HCT116 (cell line): Measurements from ENCODE around the gene COA1. TPM values are rescaled to one million over a fixed set of nuclear protein-coding genes. Genes with fewer than 3 reads are reported as not detected.

Experiments
- ATAC-seq: fragments of 200-7000 bp; cut with Tn5 transposase; 2 replicates; pipeline ENCODE4 v1.9.1; 2020; ENCODE audit warnings: mild to moderate bottlenecking, moderate library complexity
- BruUV-seq: library from RNA; stranded (reverse); fragments of 400-500 nt; replicated peaks from 2 replicates; lab custom pipeline; 2021; lab: Mats Ljungman, UMichigan
- CTCF ChIA-PET: fragments of 300-600 bp; sonication (Branson Sonifier 250); formaldehyde crosslinking; loops from one replicate; lab custom pipeline; 2021; ENCODE audit warnings: antibody characterized with exemption; lab: Charles Lee
- POLR2A ChIA-PET: fragments of 300-600, 350-600 bp; sonication (Branson Sonifier 250); formaldehyde crosslinking; loops from one replicate; lab custom pipeline; 2021; ENCODE audit warnings: antibody characterized with exemption; lab: Charles Lee
- RAD21 ChIA-PET, 2 experiments: fragments of 300-600 bp; sonication (Branson Sonifier 250); formaldehyde crosslinking; loops; one replicate each; lab custom pipeline; 2023; ENCODE audit warnings: low total read pairs in 2 of 2; ENCODE audit not compliant: uncharacterized antibody in 2 of 2, unreplicated experiment in 2 of 2, low non-redundant PET in 1 of 2; lab: Charles Lee
- DNase-seq: peaks from one replicate; pipeline ENCODE4 v3.0.0-alpha.2; 2010; ENCODE audit warnings: low read depth, low spot score
- H2AFZ ChIP-seq: fragments of 200-600 bp; shearing (Covaris generic), sonication (generic); 2 replicates; pipeline ENCODE4 v1.6.1; 2017; ENCODE audit warnings: low read depth, mixed run types, mixed read lengths, antibody characterized with exemption, low read length; ENCODE audit not compliant: poor library complexity, severe bottlenecking
- H3K27ac ChIP-seq: 2 replicates; pipeline ENCODE4 v1.5.1; 2012; ENCODE audit warnings: low read depth, low read length
- H3K27me3 ChIP-seq: fragments of 200-600 bp; sonication (generic); 2 replicates; pipeline ENCODE4 v1.6.1; 2016; ENCODE audit warnings: mixed run types, low read length, mixed read lengths; ENCODE audit not compliant: insufficient read depth
- H3K36me3 ChIP-seq, 2 experiments: fragments of 200-500 bp in 1 of 2; fragments of 200-600 bp in 1 of 2; sonication (Bioruptor generic) in 1 of 2; sonication (generic) in 1 of 2; 2 replicates each; pipeline versions ENCODE4 v1.5.1 to v1.6.1; 2014 to 2016; ENCODE audit warnings: low read length in 2 of 2, inconsistent platforms in 1 of 2, mixed read lengths in 1 of 2, mixed run types in 1 of 2; ENCODE audit not compliant: insufficient read depth in 2 of 2, control insufficient read depth in 1 of 2
- H3K4me1 ChIP-seq, 2 experiments: fragments of 200-600 bp in 1 of 2; sonication (generic) in 1 of 2; 2 replicates each; pipeline versions ENCODE4 v1.5.1 to v1.6.1; 2012 to 2017; ENCODE audit warnings: low read length in 2 of 2, inconsistent platforms in 1 of 2, mild to moderate bottlenecking in 1 of 2, mixed read lengths in 1 of 2, mixed run types in 1 of 2, moderate library complexity in 1 of 2; ENCODE audit not compliant: insufficient read depth in 2 of 2, control insufficient read depth in 1 of 2
- H3K4me2 ChIP-seq: fragments of 200-600 bp; sonication (generic); 2 replicates; pipeline ENCODE4 v1.6.1; 2017; ENCODE audit warnings: mixed run types, low read length, mixed read lengths
- H3K4me3 ChIP-seq, 2 experiments: fragments of 200-600 bp in 1 of 2; sonication (generic) in 1 of 2; replicated peaks in 1 of 2; 2 replicates each; pipeline ENCODE4 v1.5.1; 2011 to 2016; ENCODE audit warnings: low read length in 2 of 2, control low read depth in 1 of 2, low read depth in 1 of 2, mild to moderate bottlenecking in 1 of 2, mixed read lengths in 1 of 2, mixed run types in 1 of 2
- H3K79me2 ChIP-seq: fragments of 200-600 bp; sonication (generic); 2 replicates; pipeline ENCODE4 v1.6.1; 2017; ENCODE audit warnings: mild to moderate bottlenecking, mixed run types, low read length, moderate library complexity, mixed read lengths; ENCODE audit not compliant: insufficient read depth
- H3K9ac ChIP-seq: fragments of 200-600 bp; sonication (generic); 2 replicates; pipeline ENCODE4 v1.6.1; 2016; ENCODE audit warnings: low read length, mixed read lengths
- H3K9me2 ChIP-seq: fragments of 200-600 bp; sonication (generic), shearing (Covaris generic); 2 replicates; pipeline ENCODE4 v1.6.1; 2017; ENCODE audit warnings: mixed run types, mild to moderate bottlenecking, moderate library complexity; ENCODE audit not compliant: insufficient read depth
- H3K9me3 ChIP-seq, 2 experiments: fragments of 200-500 bp in 1 of 2; fragments of 200-600 bp in 1 of 2; sonication (Bioruptor generic) in 1 of 2; sonication (generic) in 1 of 2; 2 replicates each; pipeline ENCODE4 v1.6.1; 2014 to 2017; ENCODE audit warnings: low read length in 2 of 2, mixed read lengths in 2 of 2, inconsistent platforms in 1 of 2, low read depth in 1 of 2, mild to moderate bottlenecking in 1 of 2, mixed run types in 1 of 2, moderate library complexity in 1 of 2; ENCODE audit not compliant: control insufficient read depth in 1 of 2, insufficient read depth in 1 of 2
- H4K20me1 ChIP-seq: fragments of 200-600 bp; sonication (generic), shearing (Covaris generic); 2 replicates; pipeline ENCODE4 v1.6.1; 2017; ENCODE audit warnings: mixed run types, mild to moderate bottlenecking, moderate library complexity; ENCODE audit not compliant: insufficient read depth
- ATF3 ChIP-seq: IDR thresholded peaks from 2 replicates; pipeline ENCODE4 v1.6.1; 2012
- CBX3 ChIP-seq: IDR thresholded peaks from 2 replicates; pipeline ENCODE4 v1.6.1; 2012; ENCODE audit warnings: low read depth
- SP1 ChIP-seq: IDR thresholded peaks from 2 replicates; pipeline ENCODE4 v1.6.1; 2012; ENCODE audit warnings: low read depth
- YY1 ChIP-seq: IDR thresholded peaks from 2 replicates; pipeline ENCODE4 v1.6.1; 2011; ENCODE audit warnings: low read length, low read depth, moderate library complexity, mild to moderate bottlenecking; ENCODE audit not compliant: insufficient replicate concordance; ENCODE audit errors: extremely low read depth
- intact Hi-C: fragments of 100-400 bp; cut with micrococcal nuclease; formaldehyde crosslinking; loops from 2 replicates; pipeline ENCODE4 v1.10.0; 2022
- total RNA-seq: library from RNA; stranded (reverse); gene quantifications from one replicate; pipeline ENCODE4 v1.2.1, GENCODE V29; 2021; ENCODE audit not compliant: unreplicated experiment
- TF ChIP-seq, protein P1 (sequence below): IDR thresholded peaks from 2 replicates; pipeline ENCODE4 v1.6.1; 2011; ENCODE audit warnings: mild to moderate bottlenecking, low read length, moderate library complexity; ENCODE audit not compliant: insufficient replicate concordance; ENCODE audit errors: extremely low read depth

Gene COA1
- total RNA-seq, 1 experiment from 2014 or later, result 78.5 TPM

DNA sequence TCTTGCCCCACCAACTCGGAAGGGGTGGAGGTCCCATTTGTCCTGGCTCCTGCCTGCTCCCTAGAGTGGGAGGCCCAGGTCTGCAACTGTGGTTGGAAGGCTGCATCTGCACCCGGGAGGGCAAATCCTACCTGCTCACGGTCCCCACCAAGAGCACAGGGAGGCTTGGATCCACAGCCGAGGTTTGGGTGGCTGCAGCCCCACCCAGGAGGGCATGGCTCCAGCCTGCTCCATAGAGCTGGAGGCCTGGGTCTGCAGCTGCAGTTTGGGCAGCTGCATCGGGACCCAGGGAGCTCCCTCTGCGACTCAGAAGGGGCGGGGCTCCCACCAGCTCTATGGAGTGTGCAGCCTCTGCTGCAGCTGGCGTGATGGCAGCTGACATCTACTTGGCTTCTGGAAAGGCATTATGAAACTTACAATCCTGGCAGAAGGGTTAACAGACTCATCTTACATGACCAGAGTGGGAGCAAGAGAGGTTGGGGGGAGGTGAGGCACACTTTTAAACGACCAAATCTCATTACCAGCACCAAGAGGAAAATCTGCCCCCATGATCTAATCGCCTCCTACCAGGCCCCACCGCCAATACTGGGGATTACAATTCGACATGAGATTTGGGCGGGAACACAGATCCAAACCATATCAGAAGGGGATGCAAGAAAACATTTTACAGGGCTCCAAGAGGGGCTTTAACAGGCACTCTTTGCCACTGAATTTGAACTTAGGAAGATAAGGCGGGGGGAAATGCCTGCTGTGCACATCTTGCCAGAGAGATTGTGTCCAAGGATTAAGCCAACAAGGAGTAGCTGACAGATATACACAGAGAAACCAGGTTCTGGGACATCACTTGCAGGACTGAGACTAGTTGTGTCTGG lies 20.9 kb upstream of the COA1 start (continued):
- TF ChIP-seq, protein P1, sequence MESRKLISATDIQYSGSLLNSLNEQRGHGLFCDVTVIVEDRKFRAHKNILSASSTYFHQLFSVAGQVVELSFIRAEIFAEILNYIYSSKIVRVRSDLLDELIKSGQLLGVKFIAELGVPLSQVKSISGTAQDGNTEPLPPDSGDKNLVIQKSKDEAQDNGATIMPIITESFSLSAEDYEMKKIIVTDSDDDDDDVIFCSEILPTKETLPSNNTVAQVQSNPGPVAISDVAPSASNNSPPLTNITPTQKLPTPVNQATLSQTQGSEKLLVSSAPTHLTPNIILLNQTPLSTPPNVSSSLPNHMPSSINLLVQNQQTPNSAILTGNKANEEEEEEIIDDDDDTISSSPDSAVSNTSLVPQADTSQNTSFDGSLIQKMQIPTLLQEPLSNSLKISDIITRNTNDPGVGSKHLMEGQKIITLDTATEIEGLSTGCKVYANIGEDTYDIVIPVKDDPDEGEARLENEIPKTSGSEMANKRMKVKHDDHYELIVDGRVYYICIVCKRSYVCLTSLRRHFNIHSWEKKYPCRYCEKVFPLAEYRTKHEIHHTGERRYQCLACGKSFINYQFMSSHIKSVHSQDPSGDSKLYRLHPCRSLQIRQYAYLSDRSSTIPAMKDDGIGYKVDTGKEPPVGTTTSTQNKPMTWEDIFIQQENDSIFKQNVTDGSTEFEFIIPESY, result no peak
- TF ChIP-seq CBX3, result no peak
- TF ChIP-seq YY1, result no peak
- TF ChIP-seq, all 23 proteins: peak for 0

DNA sequence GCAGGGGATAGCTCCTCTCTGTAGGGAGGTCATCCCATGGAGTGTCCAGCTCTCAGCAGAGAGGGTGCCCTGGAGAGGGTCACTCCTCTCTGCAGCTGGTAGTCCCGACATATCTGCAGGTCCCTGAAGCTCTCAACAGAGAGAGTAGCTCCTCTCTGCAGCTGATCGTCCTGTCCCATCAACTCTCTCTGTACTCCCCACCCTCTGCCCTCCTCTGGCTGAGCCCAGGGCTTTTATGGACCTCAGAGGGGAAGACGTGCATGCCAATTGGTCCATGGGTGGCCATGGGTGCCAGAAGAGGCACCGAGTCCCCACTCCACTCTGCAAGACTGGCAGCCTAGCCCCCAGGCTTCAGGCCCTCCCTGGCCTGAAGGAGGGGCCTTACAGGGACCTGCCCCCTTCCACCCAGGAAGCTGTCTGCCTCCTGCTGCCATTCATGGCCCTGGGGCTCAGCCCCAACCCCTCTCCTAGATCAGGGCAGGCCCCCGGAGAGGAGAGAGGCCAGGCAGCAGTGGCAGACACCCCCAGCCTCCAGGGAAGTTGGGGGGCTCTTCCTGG lies 20.1 kb upstream of the COA1 start:
- Histone ChIP-seq H3K4me3 (no peak overlapping the region), H3K9me2 (no peaks in the 10 kb centered on the region), H3K79me2 (no peaks in the 10 kb centered on the region), H3K9me3 (no peaks in the 10 kb centered on the region), H3K4me1 (no peaks in the 10 kb centered on the region), H3K36me3 (no peaks in the 10 kb centered on the region), H3K9ac (no peak overlapping the region), H2AFZ (no peak overlapping the region), H4K20me1 (no peaks in the 10 kb centered on the region), H3K27ac (no peak overlapping the region), H3K27me3 (no peaks in the 10 kb centered on the region), H3K4me2 (no peak overlapping the region)
- TF ChIP-seq SP1 (no peak), ATF3 (no peak)
- ChIA-PET CTCF (no interaction called here), RAD21 (no interaction called here), POLR2A (no interaction called here)
- ATAC-seq (no peak; the same call in 1 of the 2 replicates), DNase-seq (no peak)
- intact Hi-C loops, result no loop called here
- BruUV-seq, result no TSS peak
